ENCODE measurements around the gene UBALD2.

UBALD2 gene

GRCh38 chr17:76261421-76262215 is 3.5 kb upstream of the UBALD2 start:
- Histone ChIP-seq H4K5ac (ENCODE audit: low read length) (no peak overlapping the region), H2AK5ac (ENCODE audit: low read length) (no peak overlapping the region), H2BK120ac (ENCODE audit: low read depth, low read length) (no peak overlapping the region), H3K23ac (ENCODE audit: low read length) (no peak overlapping the region), H3K27me3 (ENCODE audit: insufficient read depth, low read length, poor library complexity) (no peaks in the 10 kb centered on the region), H4K8ac (ENCODE audit: low read depth, low read length) (no peak overlapping the region), H3K9ac (ENCODE audit: low read length) (no peak overlapping the region), H3K56ac (ENCODE audit: low read length) (no peak overlapping the region), H3K36me3 (ENCODE audit: control insufficient read depth, insufficient read depth, low read length) (no peaks in the 10 kb centered on the region), H3K4me2 (ENCODE audit: low read length) (no peak overlapping the region), H3K4ac (ENCODE audit: low read depth, low read length) (no peak overlapping the region), H3K79me2 (ENCODE audit: control insufficient read depth, insufficient read depth, low read length) (peaks cover 4% of the 10 kb centered on the region), H3K4me1 (ENCODE audit: control insufficient read depth, low read depth, low read length) (peaks cover 2% of the 10 kb centered on the region), H3K4me3 (ENCODE audit: low read length) (no peak overlapping the region), H3K27ac (ENCODE audit: low read depth, low read length) (no peak overlapping the region), H2BK15ac (replicated peaks; ENCODE audit: low read depth) (no peak overlapping the region), H3K79me1 (ENCODE audit: low read length) (peaks cover 2% of the 10 kb centered on the region), H2BK5ac (ENCODE audit: low read length) (no peak overlapping the region), H3K18ac (ENCODE audit: low read length) (no peak overlapping the region)
- DNase-seq, result no peak
- WGBS (ENCODE audit: extremely low coverage, insufficient coverage, low lambda C conversion rate), result no CpG with 5 or more reads among the region's 23 CpGs

GRCh38 chr17:76262732-76263344 is 2.3 kb upstream of the UBALD2 start:
- H3K27ac ChIP-seq (ENCODE audit: low read depth, low read length), result no peak overlapping the region
- H2BK120ac ChIP-seq (ENCODE audit: low read depth, low read length), result no peak overlapping the region
- no peaks in the 10 kb centered on the region for H3K27me3 ChIP-seq (ENCODE audit: insufficient read depth, low read length, poor library complexity)
- H3K79me1 ChIP-seq (ENCODE audit: low read length), result peaks cover 3% of the 10 kb centered on the region
- no peak overlapping the region for H4K5ac ChIP-seq (ENCODE audit: low read length)
- no peak overlapping the region for H3K4me3 ChIP-seq (ENCODE audit: low read length)
- H3K4me2 ChIP-seq (ENCODE audit: low read length), result no peak overlapping the region
- no peak overlapping the region for H3K4ac ChIP-seq (ENCODE audit: low read depth, low read length)
- H2BK5ac ChIP-seq (ENCODE audit: low read length), result no peak overlapping the region
- no CpG with 5 or more reads among the region's 9 CpGs for WGBS (ENCODE audit: extremely low coverage, insufficient coverage, low lambda C conversion rate)
- no peak overlapping the region for H3K18ac ChIP-seq (ENCODE audit: low read length)
- no peak overlapping the region for H2AK5ac ChIP-seq (ENCODE audit: low read length)
- no peak overlapping the region for H3K23ac ChIP-seq (ENCODE audit: low read length)
- no peaks in the 10 kb centered on the region for H3K36me3 ChIP-seq (ENCODE audit: control insufficient read depth, insufficient read depth, low read length)
- H3K56ac ChIP-seq (ENCODE audit: low read length), result peak overlapping the region; percentile 42
- peaks cover 6% of the 10 kb centered on the region for H3K4me1 ChIP-seq (ENCODE audit: control insufficient read depth, low read depth, low read length)
- no peak for DNase-seq
- no peak overlapping the region for H4K8ac ChIP-seq (ENCODE audit: low read depth, low read length)
- H3K9ac ChIP-seq (ENCODE audit: low read length), result no peak overlapping the region
- no peak overlapping the region for H2BK15ac ChIP-seq (replicated peaks; ENCODE audit: low read depth)
- H3K79me2 ChIP-seq (ENCODE audit: control insufficient read depth, insufficient read depth, low read length), result peaks cover 7% of the 10 kb centered on the region

GRCh38 chr17:76263896-76264295 is 1.3 kb upstream of the UBALD2 start:
- Histone ChIP-seq H4K8ac (ENCODE audit: low read depth, low read length) (no peak overlapping the region), H3K27me3 (ENCODE audit: insufficient read depth, low read length, poor library complexity) (no peaks in the 10 kb centered on the region), H2BK120ac (ENCODE audit: low read depth, low read length) (no peak overlapping the region), H3K27ac (ENCODE audit: low read depth, low read length) (no peak overlapping the region), H2BK15ac (replicated peaks; ENCODE audit: low read depth) (no peak overlapping the region), H3K79me2 (ENCODE audit: control insufficient read depth, insufficient read depth, low read length) (peaks cover 9% of the 10 kb centered on the region), H3K9ac (ENCODE audit: low read length) (no peak overlapping the region), H3K56ac (ENCODE audit: low read length) (no peak overlapping the region), H3K79me1 (ENCODE audit: low read length) (peaks cover 4% of the 10 kb centered on the region), H3K4ac (ENCODE audit: low read depth, low read length) (no peak overlapping the region), H3K23ac (ENCODE audit: low read length) (no peak overlapping the region), H3K18ac (ENCODE audit: low read length) (no peak overlapping the region), H4K5ac (ENCODE audit: low read length) (no peak overlapping the region), H3K4me3 (ENCODE audit: low read length) (no peak overlapping the region), H3K4me2 (ENCODE audit: low read length) (no peak overlapping the region), H2BK5ac (ENCODE audit: low read length) (no peak overlapping the region), H2AK5ac (ENCODE audit: low read length) (no peak overlapping the region), H3K4me1 (ENCODE audit: control insufficient read depth, low read depth, low read length) (peaks cover 9% of the 10 kb centered on the region), H3K36me3 (ENCODE audit: control insufficient read depth, insufficient read depth, low read length) (no peaks in the 10 kb centered on the region)
- no peak for DNase-seq
- no CpG with 5 or more reads among the region's 5 CpGs for WGBS (ENCODE audit: extremely low coverage, insufficient coverage, low lambda C conversion rate)

- WGBS (ENCODE audit: extremely low coverage, insufficient coverage, low lambda C conversion rate), result no CpG with 5 or more reads among the region's 9 CpGs
- H2BK15ac ChIP-seq (replicated peaks; ENCODE audit: low read depth), result no peak overlapping the region
- H2BK120ac ChIP-seq (ENCODE audit: low read depth, low read length), result no peak overlapping the region
- no peak overlapping the region for H4K8ac ChIP-seq (ENCODE audit: low read depth, low read length)
- H3K23ac ChIP-seq (ENCODE audit: low read length), result no peak overlapping the region
- H3K79me1 ChIP-seq (ENCODE audit: low read length), result peaks cover 7% of the 10 kb centered on the region
- no peaks in the 10 kb centered on the region for H3K27me3 ChIP-seq (ENCODE audit: insufficient read depth, low read length, poor library complexity)
- peak overlapping the region; percentile 70 for H3K56ac ChIP-seq (ENCODE audit: low read length)
- H3K18ac ChIP-seq (ENCODE audit: low read length), result no peak overlapping the region
- H3K9ac ChIP-seq (ENCODE audit: low read length), result peak overlapping the region; percentile 45
- H3K4me3 ChIP-seq (ENCODE audit: low read length), result no peak overlapping the region
- H2BK5ac ChIP-seq (ENCODE audit: low read length), result no peak overlapping the region
- peaks cover 9% of the 10 kb centered on the region for H3K4me1 ChIP-seq (ENCODE audit: control insufficient read depth, low read depth, low read length)
- no peak for DNase-seq
- no peak overlapping the region for H3K4ac ChIP-seq (ENCODE audit: low read depth, low read length)
- H4K5ac ChIP-seq (ENCODE audit: low read length), result peak overlapping the region; percentile 71
- H3K4me2 ChIP-seq (ENCODE audit: low read length), result no peak overlapping the region
- no peak overlapping the region for H2AK5ac ChIP-seq (ENCODE audit: low read length)
- H3K79me2 ChIP-seq (ENCODE audit: control insufficient read depth, insufficient read depth, low read length), result peaks cover 9% of the 10 kb centered on the region
- H3K27ac ChIP-seq (ENCODE audit: low read depth, low read length), result no peak overlapping the region
- H3K36me3 ChIP-seq (ENCODE audit: control insufficient read depth, insufficient read depth, low read length), result no peaks in the 10 kb centered on the region
Measured at GRCh38 chr17:76264425-76264754, 758 bp upstream of the UBALD2 start.

GRCh38 chr17:76265624-76266243 is 586 bp downstream of the UBALD2 start:
- Histone ChIP-seq H4K8ac (ENCODE audit: low read depth, low read length) (no peak overlapping the region), H4K5ac (ENCODE audit: low read length) (no peak overlapping the region), H3K23ac (ENCODE audit: low read length) (no peak overlapping the region), H2AK5ac (ENCODE audit: low read length) (no peak overlapping the region), H3K79me1 (ENCODE audit: low read length) (peaks cover 10% of the 10 kb centered on the region), H3K27me3 (ENCODE audit: insufficient read depth, low read length, poor library complexity) (no peaks in the 10 kb centered on the region), H3K4me1 (ENCODE audit: control insufficient read depth, low read depth, low read length) (peaks cover 9% of the 10 kb centered on the region), H2BK5ac (ENCODE audit: low read length) (no peak overlapping the region), H3K79me2 (ENCODE audit: control insufficient read depth, insufficient read depth, low read length) (peaks cover 11% of the 10 kb centered on the region), H3K18ac (ENCODE audit: low read length) (peak overlapping the region; percentile 88), H3K36me3 (ENCODE audit: control insufficient read depth, insufficient read depth, low read length) (no peaks in the 10 kb centered on the region), H3K27ac (ENCODE audit: low read depth, low read length) (peak overlapping the region; percentile 29), H3K4me2 (ENCODE audit: low read length) (no peak overlapping the region), H3K4ac (ENCODE audit: low read depth, low read length) (peak overlapping the region; percentile 70), H3K56ac (ENCODE audit: low read length) (peak overlapping the region; percentile 92), H2BK120ac (ENCODE audit: low read depth, low read length) (peak overlapping the region; percentile 23), H3K4me3 (ENCODE audit: low read length) (peak overlapping the region; percentile 73), H3K9ac (ENCODE audit: low read length) (peak overlapping the region; percentile 69), H2BK15ac (replicated peaks; ENCODE audit: low read depth) (no peak overlapping the region)
- WGBS (ENCODE audit: extremely low coverage, insufficient coverage, low lambda C conversion rate), result no CpG with 5 or more reads among the region's 76 CpGs
- DNase-seq, result peak; percentile 71
